Fibroblast of lung (primary cell): ENCODE results near the gene HAUS8.

Experiments
- EZH2 ChIP-seq: IDR thresholded peaks from 2 replicates; pipeline ENCODE4 v1.5.1; 2012; ENCODE audit warnings: low read length, control low read depth, mild to moderate bottlenecking; ENCODE audit errors: missing control alignments
- TF ChIP-seq, protein P1 (sequence below), 2 donors: IDR thresholded peaks in 1 of 2; conservative IDR thresholded peaks in 1 of 2; 1 replicate in 1 of 2; 2 replicates in 1 of 2; pipeline ENCODE4 v1.5.1; 2011 to 2012; ENCODE audit warnings: low read length in 2 of 2, control low read depth in 1 of 2, inconsistent platforms in 1 of 2, low read depth in 1 of 2, mild to moderate bottlenecking in 1 of 2

DNA sequence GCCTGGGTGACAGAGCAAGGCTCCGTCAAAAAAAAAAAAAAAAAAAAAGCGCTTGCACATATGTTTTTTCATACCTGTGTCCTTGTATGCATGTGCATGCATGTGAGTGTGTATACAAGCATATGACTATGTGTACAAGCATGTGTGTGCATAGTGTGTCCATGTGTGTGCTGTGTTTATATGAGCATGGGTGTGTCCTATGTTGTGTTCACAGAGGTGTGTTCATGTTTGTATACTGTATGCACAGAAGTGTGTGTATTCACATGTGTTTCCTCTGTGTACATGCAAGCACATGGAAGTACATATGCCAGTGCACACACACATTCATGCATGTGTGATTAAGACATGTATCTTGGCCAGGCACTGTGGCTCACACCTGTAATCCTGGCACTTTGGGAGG lies 17.4 kb upstream of the HAUS8 start:
- TF ChIP-seq EZH2, result no peak
- TF ChIP-seq, protein P1, sequence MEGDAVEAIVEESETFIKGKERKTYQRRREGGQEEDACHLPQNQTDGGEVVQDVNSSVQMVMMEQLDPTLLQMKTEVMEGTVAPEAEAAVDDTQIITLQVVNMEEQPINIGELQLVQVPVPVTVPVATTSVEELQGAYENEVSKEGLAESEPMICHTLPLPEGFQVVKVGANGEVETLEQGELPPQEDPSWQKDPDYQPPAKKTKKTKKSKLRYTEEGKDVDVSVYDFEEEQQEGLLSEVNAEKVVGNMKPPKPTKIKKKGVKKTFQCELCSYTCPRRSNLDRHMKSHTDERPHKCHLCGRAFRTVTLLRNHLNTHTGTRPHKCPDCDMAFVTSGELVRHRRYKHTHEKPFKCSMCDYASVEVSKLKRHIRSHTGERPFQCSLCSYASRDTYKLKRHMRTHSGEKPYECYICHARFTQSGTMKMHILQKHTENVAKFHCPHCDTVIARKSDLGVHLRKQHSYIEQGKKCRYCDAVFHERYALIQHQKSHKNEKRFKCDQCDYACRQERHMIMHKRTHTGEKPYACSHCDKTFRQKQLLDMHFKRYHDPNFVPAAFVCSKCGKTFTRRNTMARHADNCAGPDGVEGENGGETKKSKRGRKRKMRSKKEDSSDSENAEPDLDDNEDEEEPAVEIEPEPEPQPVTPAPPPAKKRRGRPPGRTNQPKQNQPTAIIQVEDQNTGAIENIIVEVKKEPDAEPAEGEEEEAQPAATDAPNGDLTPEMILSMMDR (conservative IDR thresholded peaks at IDR 0.05 in 1 of 2, IDR thresholded peaks at IDR 0.05 in 1 of 2; ENCODE audit: low read depth in 1 of 2, low read length in 2 of 2), result no peak
